ENCODE results near the gene GPR82.

The GPR82 gene

GRCh38 chrX:41708486-41708885, 15.5 kb upstream of the GPR82 start:
- Histone ChIP-seq H3K14ac (ENCODE audit: low read length) (no peak overlapping the region), H3K9ac (ENCODE audit: low read depth, low read length, poor library complexity) (no peak overlapping the region), H3K9me3 (replicated peaks in 1 of 2; ENCODE audit: control insufficient read depth in 2 of 2, insufficient read depth in 1 of 2, low read depth in 1 of 2, low read length in 2 of 2) (no peaks in the 10 kb centered on the region), H3K18ac (ENCODE audit: low read length) (no peak overlapping the region), H2BK12ac (ENCODE audit: low read length) (no peak overlapping the region), H3K79me1 (ENCODE audit: low read depth, low read length) (no peaks in the 10 kb centered on the region), H2BK5ac (ENCODE audit: low read length) (no peak overlapping the region), H3K23ac (ENCODE audit: low read depth, low read length, poor library complexity) (no peak overlapping the region), H3K27ac (replicated peaks; ENCODE audit: low read length) (no peak overlapping the region), H3K4me1 (ENCODE audit: control insufficient read depth in 2 of 2, insufficient read depth in 1 of 2, low read depth in 1 of 2, low read length in 2 of 2) (no peaks in the 10 kb centered on the region), H2BK120ac (ENCODE audit: low read depth, low read length) (no peak overlapping the region), H4K8ac (ENCODE audit: low read depth, low read length) (no peak overlapping the region), H4K91ac (ENCODE audit: low read depth, low read length, poor library complexity) (no peak overlapping the region), H3K4ac (ENCODE audit: low read length) (no peak overlapping the region), H3K4me2 (ENCODE audit: insufficient read depth, low read length, poor library complexity, severe bottlenecking) (no peak overlapping the region), H3K36me3 (replicated peaks in 1 of 2; ENCODE audit: control insufficient read depth in 2 of 2, insufficient read depth in 2 of 2, low read length in 2 of 2) (no peaks in the 10 kb centered on the region), H2BK15ac (ENCODE audit: low read length) (no peak overlapping the region), H3K27me3 (ENCODE audit: control insufficient read depth in 3 of 3, insufficient read depth in 3 of 3, low read depth in 1 of 3, low read length in 3 of 3) (no peaks in the 10 kb centered on the region), H2AFZ (ENCODE audit: low read length) (no peak overlapping the region), H2AK5ac (ENCODE audit: low read depth, low read length) (no peak overlapping the region), H3K4me3 (ENCODE audit: low read length in 2 of 2) (no peak overlapping the region)
- DNase-seq (ENCODE audit: low spot score), result no peak
- no CpG with 5 or more reads among the region's 3 CpGs for WGBS, 2 donors (ENCODE audit: extremely low coverage in 2 of 2, insufficient read length in 2 of 2, insufficient replicate concordance in 1 of 2)

DNA sequence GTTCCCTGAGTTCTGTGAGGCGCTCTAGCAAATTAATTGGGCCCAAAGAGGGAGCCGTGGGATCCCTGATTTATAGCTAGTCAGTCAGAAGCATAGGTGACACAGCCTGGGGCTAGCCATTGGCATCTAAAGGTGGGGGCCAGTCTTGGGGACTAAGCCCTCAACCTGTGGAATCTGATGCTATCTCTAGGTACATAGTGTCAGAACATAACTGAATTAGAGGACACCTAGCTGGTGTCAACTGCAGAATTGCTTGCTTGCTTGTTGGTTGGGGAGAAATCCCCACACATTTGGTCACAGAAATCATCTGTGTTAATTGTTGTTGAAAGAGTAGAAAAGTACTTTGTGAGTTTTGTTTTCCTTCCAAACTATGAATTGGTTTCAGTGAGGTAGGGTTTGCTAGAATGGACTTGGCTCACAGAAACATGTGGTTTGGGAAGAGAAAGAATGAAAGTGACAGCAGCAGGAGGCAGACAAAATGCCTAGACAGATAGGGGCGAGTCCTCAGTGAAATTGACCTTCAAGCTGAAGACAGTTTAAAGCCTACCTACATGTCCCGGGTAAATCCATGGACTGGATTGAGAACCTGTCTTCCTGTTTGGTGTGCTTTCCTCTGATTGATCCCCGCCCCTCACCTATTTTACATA, 12.8 kb upstream of the GPR82 start:
- Histone ChIP-seq H3K9ac (ENCODE audit: low read depth, low read length, poor library complexity) (no peak overlapping the region), H3K9me3 (replicated peaks in 1 of 2; ENCODE audit: control insufficient read depth in 2 of 2, insufficient read depth in 1 of 2, low read depth in 1 of 2, low read length in 2 of 2) (no peaks in the 10 kb centered on the region), H3K23ac (ENCODE audit: low read depth, low read length, poor library complexity) (no peak overlapping the region), H3K79me1 (ENCODE audit: low read depth, low read length) (no peaks in the 10 kb centered on the region), H2BK120ac (ENCODE audit: low read depth, low read length) (no peak overlapping the region), H3K4ac (ENCODE audit: low read length) (no peak overlapping the region), H3K4me1 (ENCODE audit: control insufficient read depth in 2 of 2, insufficient read depth in 1 of 2, low read depth in 1 of 2, low read length in 2 of 2) (no peaks in the 10 kb centered on the region), H2BK15ac (ENCODE audit: low read length) (no peak overlapping the region), H3K27ac (replicated peaks; ENCODE audit: low read length) (no peak overlapping the region), H3K27me3 (ENCODE audit: control insufficient read depth in 3 of 3, insufficient read depth in 3 of 3, low read depth in 1 of 3, low read length in 3 of 3) (no peaks in the 10 kb centered on the region), H3K18ac (ENCODE audit: low read length) (no peak overlapping the region), H2BK5ac (ENCODE audit: low read length) (no peak overlapping the region), H3K14ac (ENCODE audit: low read length) (no peak overlapping the region), H4K91ac (ENCODE audit: low read depth, low read length, poor library complexity) (no peak overlapping the region), H2AK5ac (ENCODE audit: low read depth, low read length) (no peak overlapping the region), H2AFZ (ENCODE audit: low read length) (no peak overlapping the region), H4K8ac (ENCODE audit: low read depth, low read length) (no peak overlapping the region), H3K36me3 (replicated peaks in 1 of 2; ENCODE audit: control insufficient read depth in 2 of 2, insufficient read depth in 2 of 2, low read length in 2 of 2) (no peaks in the 10 kb centered on the region), H3K4me3 (ENCODE audit: low read length in 2 of 2) (no peak overlapping the region), H2BK12ac (ENCODE audit: low read length) (no peak overlapping the region), H3K4me2 (ENCODE audit: insufficient read depth, low read length, poor library complexity, severe bottlenecking) (no peak overlapping the region)
- no CpG with 5 or more reads among the region's 5 CpGs for WGBS, 2 donors (ENCODE audit: extremely low coverage in 2 of 2, insufficient read length in 2 of 2, insufficient replicate concordance in 1 of 2)
- DNase-seq (ENCODE audit: low spot score), result no peak

GRCh38 chrX:41716222-41716621, 7.8 kb upstream of the GPR82 start:
- no peak overlapping the region for H4K91ac ChIP-seq (ENCODE audit: low read depth, low read length, poor library complexity)
- no peak overlapping the region for H3K4ac ChIP-seq (ENCODE audit: low read length)
- DNase-seq (ENCODE audit: low spot score), result no peak
- no peak overlapping the region for H3K23ac ChIP-seq (ENCODE audit: low read depth, low read length, poor library complexity)
- H3K4me1 ChIP-seq (ENCODE audit: control insufficient read depth in 2 of 2, insufficient read depth in 1 of 2, low read depth in 1 of 2, low read length in 2 of 2), result peaks cover 3 to 8% of the 10 kb centered on the region in 2 donors
- no peak overlapping the region for H3K9ac ChIP-seq (ENCODE audit: low read depth, low read length, poor library complexity)
- H3K36me3 ChIP-seq (replicated peaks in 1 of 2; ENCODE audit: control insufficient read depth in 2 of 2, insufficient read depth in 2 of 2, low read length in 2 of 2), result no peaks in the 10 kb centered on the region
- H3K9me3 ChIP-seq (replicated peaks in 1 of 2; ENCODE audit: control insufficient read depth in 2 of 2, insufficient read depth in 1 of 2, low read depth in 1 of 2, low read length in 2 of 2), result peaks cover 2 to 15% of the 10 kb centered on the region in 2 donors
- H4K8ac ChIP-seq (ENCODE audit: low read depth, low read length), result no peak overlapping the region
- no peak overlapping the region for H3K4me2 ChIP-seq (ENCODE audit: insufficient read depth, low read length, poor library complexity, severe bottlenecking)
- no peak overlapping the region for H2AK5ac ChIP-seq (ENCODE audit: low read depth, low read length)
- no peak overlapping the region for H2BK15ac ChIP-seq (ENCODE audit: low read length)
- H3K14ac ChIP-seq (ENCODE audit: low read length), result no peak overlapping the region
- no peak overlapping the region for H2AFZ ChIP-seq (ENCODE audit: low read length)
- no peak overlapping the region for H3K4me3 ChIP-seq (ENCODE audit: low read length in 2 of 2)
- no CpG with 5 or more reads among the region's 5 CpGs for WGBS, 2 donors (ENCODE audit: extremely low coverage in 2 of 2, insufficient read length in 2 of 2, insufficient replicate concordance in 1 of 2)
- H2BK120ac ChIP-seq (ENCODE audit: low read depth, low read length), result no peak overlapping the region
- no peak overlapping the region for H2BK12ac ChIP-seq (ENCODE audit: low read length)
- no peaks in the 10 kb centered on the region for H3K27me3 ChIP-seq (ENCODE audit: control insufficient read depth in 3 of 3, insufficient read depth in 3 of 3, low read depth in 1 of 3, low read length in 3 of 3)
- no peaks in the 10 kb centered on the region for H3K79me1 ChIP-seq (ENCODE audit: low read depth, low read length)
- H3K18ac ChIP-seq (ENCODE audit: low read length), result no peak overlapping the region
- no peak overlapping the region for H2BK5ac ChIP-seq (ENCODE audit: low read length)
- no peak overlapping the region for H3K27ac ChIP-seq (replicated peaks; ENCODE audit: low read length)

DNA sequence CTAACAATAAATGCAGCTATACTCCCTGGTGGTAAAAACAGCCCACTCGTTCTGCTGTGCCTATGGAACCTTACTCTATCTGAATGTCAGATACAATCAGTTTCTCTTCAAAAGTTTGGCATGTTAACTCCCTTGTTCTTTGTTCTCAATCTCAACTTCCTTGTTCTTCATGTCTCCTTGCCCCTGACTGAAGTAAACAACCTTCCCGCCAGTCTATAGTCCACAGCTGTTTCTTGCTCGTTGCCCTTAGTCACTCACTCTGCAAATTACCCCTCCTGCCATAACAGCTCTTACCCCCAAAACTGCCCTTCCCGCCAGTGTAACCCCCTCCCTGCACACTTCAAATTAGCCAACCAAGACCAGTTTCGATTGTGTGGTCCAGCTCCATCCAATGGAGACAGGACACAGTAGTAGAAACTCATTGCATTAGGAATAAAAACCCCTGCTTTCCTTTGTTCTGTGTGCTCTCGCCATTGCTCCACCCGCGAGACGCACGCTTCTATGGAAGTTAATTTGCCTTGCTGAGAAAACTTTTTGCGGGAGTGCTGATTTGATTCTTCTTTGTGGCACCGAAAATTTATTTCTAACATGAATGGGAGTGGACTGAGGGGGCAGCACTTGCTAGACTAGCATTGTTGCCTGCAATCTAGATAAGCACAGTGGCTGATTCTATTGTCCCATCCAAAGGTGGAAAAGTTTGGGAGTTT, 7.1 kb upstream of the GPR82 start:
- WGBS, 2 donors (ENCODE audit: extremely low coverage in 2 of 2, insufficient read length in 2 of 2, insufficient replicate concordance in 1 of 2), result no CpG with 5 or more reads among the region's 12 CpGs
- Histone ChIP-seq H3K79me1 (ENCODE audit: low read depth, low read length) (no peaks in the 10 kb centered on the region), H4K91ac (ENCODE audit: low read depth, low read length, poor library complexity) (no peak overlapping the region)

More for the DNA sequence above, 7.1 kb upstream of the GPR82 start:
- H3K27ac ChIP-seq (replicated peaks; ENCODE audit: low read length), result no peak overlapping the region
- no peak overlapping the region for H4K8ac ChIP-seq (ENCODE audit: low read depth, low read length)
- no peak overlapping the region for H2AFZ ChIP-seq (ENCODE audit: low read length)
- no peak overlapping the region for H3K9ac ChIP-seq (ENCODE audit: low read depth, low read length, poor library complexity)
- no peak overlapping the region for H3K14ac ChIP-seq (ENCODE audit: low read length)
- no peak overlapping the region for H2BK12ac ChIP-seq (ENCODE audit: low read length)
- no peak overlapping the region for H3K4ac ChIP-seq (ENCODE audit: low read length)
- no peak overlapping the region for H2AK5ac ChIP-seq (ENCODE audit: low read depth, low read length)
- no peak overlapping the region for H2BK120ac ChIP-seq (ENCODE audit: low read depth, low read length)
- H3K18ac ChIP-seq (ENCODE audit: low read length), result no peak overlapping the region
- no peak overlapping the region for H2BK15ac ChIP-seq (ENCODE audit: low read length)
- no peak overlapping the region for H3K23ac ChIP-seq (ENCODE audit: low read depth, low read length, poor library complexity)
- peaks cover 2 to 15% of the 10 kb centered on the region in 2 donors for H3K9me3 ChIP-seq (replicated peaks in 1 of 2; ENCODE audit: control insufficient read depth in 2 of 2, insufficient read depth in 1 of 2, low read depth in 1 of 2, low read length in 2 of 2)
- H3K27me3 ChIP-seq (ENCODE audit: control insufficient read depth in 3 of 3, insufficient read depth in 3 of 3, low read depth in 1 of 3, low read length in 3 of 3), result no peaks in the 10 kb centered on the region
- no peak overlapping the region for H3K4me2 ChIP-seq (ENCODE audit: insufficient read depth, low read length, poor library complexity, severe bottlenecking)
- peaks cover 3 to 8% of the 10 kb centered on the region in 2 donors for H3K4me1 ChIP-seq (ENCODE audit: control insufficient read depth in 2 of 2, insufficient read depth in 1 of 2, low read depth in 1 of 2, low read length in 2 of 2)
- no peak overlapping the region for H2BK5ac ChIP-seq (ENCODE audit: low read length)
- H3K36me3 ChIP-seq (replicated peaks in 1 of 2; ENCODE audit: control insufficient read depth in 2 of 2, insufficient read depth in 2 of 2, low read length in 2 of 2), result no peaks in the 10 kb centered on the region
- no peak overlapping the region for H3K4me3 ChIP-seq (ENCODE audit: low read length in 2 of 2)
- no peak for DNase-seq (ENCODE audit: low spot score)

All from neuronal stem cell (in vitro differentiated cells).